Measurements from ENCODE around the gene ZNF277.

Gene ZNF277

GRCh38 chr7:112206238-112206990, at the start of gene ZNF277, which contains the start of gene DOCK4:
Gene ZNF277, plus strand, starts transcription at chr7:112206695. Its CDS starts 22 bp downstream, at chr7:112206717.
Gene DOCK4, minus strand, starts transcription at chr7:112206399. Its CDS starts 261 bp downstream, at chr7:112206138.
- Histone ChIP-seq H3K27ac (peak within 1 kb of the TSS; percentile 15 to 90 (median 79)), H3K4me3 (peak within 1 kb of the TSS; percentile 69 to 98 (median 85))

GRCh38 chr7:112157072-112157471, 49.4 kb upstream of the ZNF277 start:
- Histone ChIP-seq H3K4me3 (no peak overlapping the region), H3K27ac (no peak overlapping the region)

- Histone ChIP-seq H3K27ac (no peak overlapping the region), H3K4me3 (no peak overlapping the region)
Measured at GRCh38 chr7:112159351-112159750, 47.1 kb upstream of the ZNF277 start.

- H3K27ac ChIP-seq, result peak overlapping the region in 2 of 21 experiments; percentile 29 to 52
- no peak overlapping the region for H3K4me3 ChIP-seq
Measured at GRCh38 chr7:112160130-112160770, 46.2 kb upstream of the ZNF277 start.

- Histone ChIP-seq H3K4me3 (no peak overlapping the region), H3K27ac (peak overlapping the region in 2 of 21 experiments; percentile 29 to 52)
Measured at GRCh38 chr7:112160771-112161150, 45.7 kb upstream of the ZNF277 start.

- H3K4me3 ChIP-seq, result no peak overlapping the region
- H3K27ac ChIP-seq, result peak overlapping the region in 1 of 21 experiments; percentile 29
Measured at GRCh38 chr7:112161253-112162141, 45.0 kb upstream of the ZNF277 start.

GRCh38 chr7:112162142-112162766, 44.2 kb upstream of the ZNF277 start:
- no peak overlapping the region for H3K4me3 ChIP-seq
- peak overlapping the region in 1 of 21 experiments; percentile 36 for H3K27ac ChIP-seq

GRCh38 chr7:112162784-112163506, 43.5 kb upstream of the ZNF277 start:
- Histone ChIP-seq H3K27ac (peak overlapping the region in 1 of 21 experiments; percentile 36), H3K4me3 (no peak overlapping the region)

- Histone ChIP-seq H3K4me3 (no peak overlapping the region), H3K27ac (no peak overlapping the region)
Measured at GRCh38 chr7:112167147-112167546, 39.3 kb upstream of the ZNF277 start.

GRCh38 chr7:112168915-112169314, 37.6 kb upstream of the ZNF277 start:
- no peak overlapping the region for H3K27ac ChIP-seq
- H3K4me3 ChIP-seq, result no peak overlapping the region

- Histone ChIP-seq H3K27ac (no peak overlapping the region), H3K4me3 (no peak overlapping the region)
Measured at GRCh38 chr7:112171673-112172072, 34.8 kb upstream of the ZNF277 start.

GRCh38 chr7:112172870-112173567, 33.5 kb upstream of the ZNF277 start:
- no peak overlapping the region for H3K4me3 ChIP-seq

GRCh38 chr7:112173568-112173905, 33.0 kb upstream of the ZNF277 start:
- no peak overlapping the region for H3K4me3 ChIP-seq
- peak overlapping the region in 4 of 21 experiments; percentile 2 to 63 (median 40) for H3K27ac ChIP-seq

More at GRCh38 chr7:112172870-112173567, 33.5 kb upstream of the ZNF277 start:
- peak overlapping the region in 6 of 21 experiments; percentile 2 to 63 (median 22) for H3K27ac ChIP-seq

- Histone ChIP-seq H3K4me3 (no peak overlapping the region), H3K27ac (peak overlapping the region in 1 of 21 experiments; percentile 2)
Measured at GRCh38 chr7:112174192-112174591, 32.3 kb upstream of the ZNF277 start.

GRCh38 chr7:112176241-112176640, 30.3 kb upstream of the ZNF277 start:
- Histone ChIP-seq H3K4me3 (no peak overlapping the region), H3K27ac (no peak overlapping the region)

GRCh38 chr7:112176693-112177415, 29.6 kb upstream of the ZNF277 start:
- H3K4me3 ChIP-seq, result no peak overlapping the region

GRCh38 chr7:112180223-112180622, 26.3 kb upstream of the ZNF277 start:
- no peak overlapping the region for H3K27ac ChIP-seq

More at GRCh38 chr7:112176693-112177415, 29.6 kb upstream of the ZNF277 start:
- no peak overlapping the region for H3K27ac ChIP-seq

GRCh38 chr7:112182749-112183148, 23.7 kb upstream of the ZNF277 start:
- H3K27ac ChIP-seq, result no peak overlapping the region
- no peak overlapping the region for H3K4me3 ChIP-seq

More at GRCh38 chr7:112180223-112180622, 26.3 kb upstream of the ZNF277 start:
- no peak overlapping the region for H3K4me3 ChIP-seq
